HG03469 (cell line): Measurements from ENCODE around the gene RPAIN.

Experiments
- ATAC-seq: cut with Tn5 transposase; IDR thresholded peaks from one replicate; pipeline ENCODE4 v1.9.1; 2021; ENCODE audit warnings: mild to moderate bottlenecking, moderate library complexity, moderate number of reproducible peaks; ENCODE audit not compliant: unreplicated experiment

Gene RPAIN

DNA sequence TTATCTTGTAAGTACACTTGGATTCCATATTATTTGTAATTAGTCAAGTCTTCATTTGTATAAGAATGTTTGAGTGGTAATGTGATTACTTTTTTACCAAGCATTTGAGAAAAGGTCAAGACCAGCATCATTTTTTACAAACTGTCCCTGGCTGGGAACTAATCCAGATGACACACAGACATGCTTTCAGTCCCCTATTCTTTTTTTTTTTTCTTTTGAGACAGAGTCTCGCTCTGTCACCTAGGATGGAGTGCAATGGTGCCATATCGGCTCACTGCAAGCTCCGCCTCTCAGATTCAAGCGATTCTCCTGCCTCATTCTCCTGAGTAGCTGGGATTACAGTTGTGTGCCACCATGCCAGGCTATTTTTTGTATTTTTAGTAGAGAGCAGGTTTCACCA is 61.5 kb downstream of the RPAIN start:
- ATAC-seq, result no peak
